PFSK-1 (cell line): ENCODE results near the gene FTSJ1.

Experiments used
- POLR2AphosphoS5 ChIP-seq: IDR thresholded peaks from 2 replicates; pipeline ENCODE4 v1.6.1; 2012; ENCODE audit warnings: low read depth, mild to moderate bottlenecking, control low read depth, low read length, moderate library complexity
- REST ChIP-seq, 2 experiments: IDR thresholded peaks; 2 replicates each; pipeline versions ENCODE4 v1.6.1 to v1.8.0; 2011 to 2012; ENCODE audit warnings: low read depth in 2 of 2, low read length in 2 of 2, control low read depth in 1 of 2, inconsistent platforms in 1 of 2, mild to moderate bottlenecking in 1 of 2, moderate library complexity in 1 of 2; ENCODE audit not compliant: insufficient read depth in 1 of 2
- TAF1 ChIP-seq: IDR thresholded peaks from 2 replicates; pipeline ENCODE4 v1.6.1; 2012; ENCODE audit warnings: low read length, control low read depth, borderline replicate concordance; ENCODE audit not compliant: insufficient read depth

GRCh38 chrX:48512371-48512935 lies 36.5 kb downstream of the FTSJ1 start:
- no peak for TF ChIP-seq POLR2AphosphoS5
- no peak for TF ChIP-seq TAF1
- TF ChIP-seq REST (IDR thresholded peaks at IDR 0.05; ENCODE audit: insufficient read depth in 1 of 2, low read depth in 2 of 2, low read length in 2 of 2), result no peak
